Activated naive CD4-positive, alpha-beta T cell treated with anti-CD3 and anti-CD28 coated beads, Interleukin-2, amount 50 U/mL, for 24 hours (primary cell): ENCODE measurements around the gene ADNP2.

ENCODE experiments used
- H3K27ac Mint-ChIP-seq: one replicate; pipeline ENCODE4 v1.8.0; 2021; ENCODE audit warnings: mild to moderate bottlenecking, mixed read lengths
- H3K27me3 Mint-ChIP-seq: one replicate; pipeline ENCODE4 v1.8.0; 2021; ENCODE audit warnings: mixed read lengths
- H3K36me3 Mint-ChIP-seq: one replicate; pipeline ENCODE4 v1.8.0; 2021; ENCODE audit warnings: mixed read lengths
- H3K4me1 Mint-ChIP-seq: one replicate; pipeline ENCODE4 v1.8.0; 2021; ENCODE audit warnings: mixed read lengths
- H3K4me3 Mint-ChIP-seq: one replicate; pipeline ENCODE4 v1.8.0; 2021; ENCODE audit warnings: mild to moderate bottlenecking, mixed read lengths
- H3K9me3 Mint-ChIP-seq: one replicate; pipeline ENCODE4 v1.8.0; 2021; ENCODE audit warnings: mixed read lengths

Gene ADNP2

GRCh38 chr18:80108739-80109675, at the start of gene ADNP2:
Gene ADNP2, plus strand, starts transcription at chr18:80109262. Its CDS starts 8,281 bp downstream, at chr18:80117543.
- peaks cover 53% of the 10 kb centered on the region for H3K4me1 Mint-ChIP-seq
- no peaks in the 10 kb centered on the region for H3K27me3 Mint-ChIP-seq
- peak within 1 kb of the TSS; percentile 90 for H3K4me3 Mint-ChIP-seq
- peaks cover 9% of the 10 kb centered on the region for H3K36me3 Mint-ChIP-seq
- H3K9me3 Mint-ChIP-seq: no peaks in the 10 kb centered on the region
- peak within 1 kb of the TSS; percentile 93 for H3K27ac Mint-ChIP-seq

- H3K4me3 Mint-ChIP-seq: no peak overlapping the region
- peaks cover 3% of the 10 kb centered on the region for H3K36me3 Mint-ChIP-seq
Measured at GRCh38 chr18:80059945-80060344, 49.1 kb upstream of the ADNP2 start.

GRCh38 chr18:80065705-80066104, 43.4 kb upstream of the ADNP2 start:
- no peak overlapping the region for H3K4me3 Mint-ChIP-seq
- no peaks in the 10 kb centered on the region for H3K4me1 Mint-ChIP-seq
- H3K36me3 Mint-ChIP-seq: no peaks in the 10 kb centered on the region
- H3K27me3 Mint-ChIP-seq: no peaks in the 10 kb centered on the region
- no peaks in the 10 kb centered on the region for H3K9me3 Mint-ChIP-seq
- H3K27ac Mint-ChIP-seq: no peak overlapping the region

More at GRCh38 chr18:80059945-80060344, 49.1 kb upstream of the ADNP2 start:
- no peak overlapping the region for H3K27ac Mint-ChIP-seq
- H3K4me1 Mint-ChIP-seq: no peaks in the 10 kb centered on the region
- peaks cover 17% of the 10 kb centered on the region for H3K9me3 Mint-ChIP-seq
- H3K27me3 Mint-ChIP-seq: no peaks in the 10 kb centered on the region

- Mint-ChIP-seq H3K4me1 (no peaks in the 10 kb centered on the region), H3K27ac (no peak overlapping the region), H3K27me3 (no peaks in the 10 kb centered on the region), H3K36me3 (no peaks in the 10 kb centered on the region), H3K9me3 (no peaks in the 10 kb centered on the region), H3K4me3 (no peak overlapping the region)
Measured at GRCh38 chr18:80067321-80067720, 41.7 kb upstream of the ADNP2 start.

GRCh38 chr18:80067897-80068296, 41.2 kb upstream of the ADNP2 start:
- Mint-ChIP-seq H3K9me3 (no peaks in the 10 kb centered on the region), H3K4me1 (no peaks in the 10 kb centered on the region), H3K36me3 (no peaks in the 10 kb centered on the region), H3K27me3 (no peaks in the 10 kb centered on the region), H3K4me3 (no peak overlapping the region), H3K27ac (no peak overlapping the region)

- Mint-ChIP-seq H3K4me3 (no peak overlapping the region), H3K4me1 (no peaks in the 10 kb centered on the region), H3K36me3 (no peaks in the 10 kb centered on the region), H3K27me3 (no peaks in the 10 kb centered on the region), H3K9me3 (no peaks in the 10 kb centered on the region), H3K27ac (no peak overlapping the region)
Measured at GRCh38 chr18:80068571-80069272, 40.3 kb upstream of the ADNP2 start.

- H3K36me3 Mint-ChIP-seq: no peaks in the 10 kb centered on the region
- no peak overlapping the region for H3K27ac Mint-ChIP-seq
- H3K4me1 Mint-ChIP-seq: no peaks in the 10 kb centered on the region
- H3K27me3 Mint-ChIP-seq: no peaks in the 10 kb centered on the region
- no peak overlapping the region for H3K4me3 Mint-ChIP-seq
- no peaks in the 10 kb centered on the region for H3K9me3 Mint-ChIP-seq
Measured at GRCh38 chr18:80070825-80071224, 38.2 kb upstream of the ADNP2 start.

- Mint-ChIP-seq H3K9me3 (no peaks in the 10 kb centered on the region), H3K4me1 (no peaks in the 10 kb centered on the region), H3K27ac (no peak overlapping the region), H3K27me3 (no peaks in the 10 kb centered on the region), H3K36me3 (no peaks in the 10 kb centered on the region), H3K4me3 (no peak overlapping the region)
Measured at GRCh38 chr18:80074183-80074582, 34.9 kb upstream of the ADNP2 start.

- Mint-ChIP-seq H3K4me3 (no peak overlapping the region), H3K36me3 (no peaks in the 10 kb centered on the region), H3K4me1 (no peaks in the 10 kb centered on the region), H3K27me3 (no peaks in the 10 kb centered on the region), H3K9me3 (no peaks in the 10 kb centered on the region), H3K27ac (no peak overlapping the region)
Measured at GRCh38 chr18:80074697-80075096, 34.4 kb upstream of the ADNP2 start.

GRCh38 chr18:80075940-80076339, 33.1 kb upstream of the ADNP2 start:
- Mint-ChIP-seq H3K4me1 (no peaks in the 10 kb centered on the region), H3K4me3 (no peak overlapping the region), H3K27ac (no peak overlapping the region), H3K27me3 (no peaks in the 10 kb centered on the region), H3K36me3 (no peaks in the 10 kb centered on the region), H3K9me3 (no peaks in the 10 kb centered on the region)

- no peaks in the 10 kb centered on the region for H3K27me3 Mint-ChIP-seq
- H3K27ac Mint-ChIP-seq: no peak overlapping the region
- no peaks in the 10 kb centered on the region for H3K4me1 Mint-ChIP-seq
- H3K36me3 Mint-ChIP-seq: no peaks in the 10 kb centered on the region
- no peaks in the 10 kb centered on the region for H3K9me3 Mint-ChIP-seq
- no peak overlapping the region for H3K4me3 Mint-ChIP-seq
Measured at GRCh38 chr18:80076379-80076778, 32.7 kb upstream of the ADNP2 start.

GRCh38 chr18:80077873-80078272, 31.2 kb upstream of the ADNP2 start:
- no peaks in the 10 kb centered on the region for H3K4me1 Mint-ChIP-seq
- H3K27ac Mint-ChIP-seq: no peak overlapping the region
- H3K9me3 Mint-ChIP-seq: no peaks in the 10 kb centered on the region

GRCh38 chr18:80086281-80086680, 22.8 kb upstream of the ADNP2 start:
- peaks cover 9% of the 10 kb centered on the region for H3K36me3 Mint-ChIP-seq
- peaks cover 4% of the 10 kb centered on the region for H3K27me3 Mint-ChIP-seq
- peaks cover 26% of the 10 kb centered on the region for H3K9me3 Mint-ChIP-seq
- H3K4me3 Mint-ChIP-seq: no peak overlapping the region
- no peaks in the 10 kb centered on the region for H3K4me1 Mint-ChIP-seq
- H3K27ac Mint-ChIP-seq: no peak overlapping the region

More at GRCh38 chr18:80077873-80078272, 31.2 kb upstream of the ADNP2 start:
- Mint-ChIP-seq H3K27me3 (no peaks in the 10 kb centered on the region), H3K4me3 (no peak overlapping the region), H3K36me3 (no peaks in the 10 kb centered on the region)

GRCh38 chr18:80088036-80088435, 21.0 kb upstream of the ADNP2 start:
- Mint-ChIP-seq H3K36me3 (peaks cover 10% of the 10 kb centered on the region), H3K27ac (no peak overlapping the region), H3K4me1 (no peaks in the 10 kb centered on the region), H3K27me3 (peaks cover 8% of the 10 kb centered on the region), H3K4me3 (no peak overlapping the region), H3K9me3 (peaks cover 29% of the 10 kb centered on the region)

- H3K27ac Mint-ChIP-seq: no peak overlapping the region
- H3K36me3 Mint-ChIP-seq: peaks cover 10% of the 10 kb centered on the region
- peaks cover 8% of the 10 kb centered on the region for H3K27me3 Mint-ChIP-seq
- H3K9me3 Mint-ChIP-seq: peaks cover 29% of the 10 kb centered on the region
- no peak overlapping the region for H3K4me3 Mint-ChIP-seq
- H3K4me1 Mint-ChIP-seq: no peaks in the 10 kb centered on the region
Measured at GRCh38 chr18:80088823-80089222, 20.2 kb upstream of the ADNP2 start.

- Mint-ChIP-seq H3K27ac (no peak overlapping the region), H3K4me1 (no peaks in the 10 kb centered on the region), H3K27me3 (peaks cover 8% of the 10 kb centered on the region), H3K36me3 (peaks cover 6% of the 10 kb centered on the region), H3K9me3 (peaks cover 10% of the 10 kb centered on the region), H3K4me3 (no peak overlapping the region)
Measured at GRCh38 chr18:80095414-80095813, 13.6 kb upstream of the ADNP2 start.
